Psoas muscle (tissue), 8 donors: Measurements from ENCODE around the gene PPARG. TPM values are rescaled to one million over a fixed set of nuclear protein-coding genes. Genes with fewer than 3 reads are reported as not detected.

Source experiments
- ATAC-seq, 4 donors: fragments of 200-7000 bp; cut with Tn5 transposase; one replicate each; pipeline ENCODE4 v1.9.1; 2020; ENCODE audit warnings: moderate library complexity in 3 of 4, mild to moderate bottlenecking in 2 of 4
- DNase-seq, 2 donors: peaks; one replicate each; pipeline ENCODE4 v3.0.0-alpha.2; 2020
- H3K27ac ChIP-seq: fragments of 200-600 bp; one replicate; pipeline ENCODE4 v1.8.0; 2022
- H3K27me3 ChIP-seq, 3 donors: fragments of 200-600 bp in 1 of 3; one replicate each; pipeline versions ENCODE4 v1.6.1 to v1.8.0; 2013 to 2022; ENCODE audit warnings: low read length in 2 of 3, mild to moderate bottlenecking in 2 of 3, moderate library complexity in 1 of 3; ENCODE audit not compliant: insufficient read depth in 3 of 3
- H3K36me3 ChIP-seq, 2 donors: fragments of 200-600 bp in 1 of 2; one replicate each; pipeline versions ENCODE4 v1.6.1 to v1.8.0; 2013 to 2022; ENCODE audit warnings: low read depth in 1 of 2, mild to moderate bottlenecking in 1 of 2, moderate library complexity in 1 of 2; ENCODE audit not compliant: insufficient read depth in 1 of 2
- H3K4me1 ChIP-seq: fragments of 200-600 bp; one replicate; pipeline ENCODE4 v1.8.0; 2022
- H3K4me3 ChIP-seq: fragments of 200-600 bp; one replicate; pipeline ENCODE4 v1.8.0; 2022; ENCODE audit warnings: mild to moderate bottlenecking
- H3K9me3 ChIP-seq: fragments of 200-600 bp; one replicate; pipeline ENCODE4 v1.8.0; 2022
- CTCF ChIP-seq: fragments of 200-600 bp; IDR thresholded peaks from one replicate; pipeline ENCODE4 v1.8.0; 2022; ENCODE audit warnings: antibody characterized with exemption
- WGBS, 3 donors: extraction: QIAGEN DNeasy Blood & Tissue Kit; methylation state at CpG; one replicate each; pipeline versions ENCODE4 v1.1.6 to v1.1.7; 2013; 5-methylcytosine and 5-hydroxymethylcytosine counted together
- intact Hi-C, 2 donors: fragments of 100-400 bp; cut with DNase I; formaldehyde crosslinking; loops; one replicate each; pipeline versions ENCODE4 v1.11.0 to v1.14.2; 2022
- polyA plus RNA-seq, 3 donors: library from polyadenylated mRNA; stranded (reverse); fragments of 200-250 nt; gene quantifications; one replicate each; pipeline ENCODE4 v1.2.3, GENCODE V29; 2013
- total RNA-seq, 4 donors: library from RNA; stranded (reverse); fragmentation: NEBNext Ultra II Directional in 2 of 4; extraction: Animal tissue kit (Norgen Biotek cat#: 25700) in 2 of 4; gene quantifications; one replicate each; pipeline versions ENCODE4 v1.2.1 to v1.2.4, GENCODE V29; 2021 to 2023
- donor health status: healthy with polysubstance abuse.
- donor health status: DM: no; HTN: no; CAD: no; lungs with moderate emphysema.
- donor health status: Bipolar disorder and iron deficiency.
- donor health status: healthy.
- donor health status: DM: yes; HTN: yes; CAD: no.
- donor health status: DM: no; HTN: no; CAD: no.
- donor health status: DM: no; HTN: no; CAD: no.
- donor health status: DM: yes; HTN: yes; CAD: no.

PPARG gene
- total and polyA plus RNA-seq, 7 donors = 3.1 to 6.8 (median 4.3) TPM

- intact Hi-C loops = no loop called here
- no peaks in the 10 kb centered on the region for H3K9me3 ChIP-seq
- DNase-seq (no peak), ATAC-seq (no peak)
- no peak overlapping the region for H3K4me3 ChIP-seq
- no peaks in the 10 kb centered on the region for H3K36me3 ChIP-seq
- WGBS, 3 donors = 87 to 91% (median 91%) methylated on average over 1 of the region's 1 CpG
- TF ChIP-seq CTCF = no peak
- no peaks in the 10 kb centered on the region for H3K4me1 ChIP-seq
- no peak overlapping the region for H3K27ac ChIP-seq
- H3K27me3 ChIP-seq = no peaks in the 10 kb centered on the region
Measured at GRCh38 chr3:12451960-12452359, 163.1 kb downstream of the PPARG start.

GRCh38 chr3:12452361-12453330, 163.8 kb downstream of the PPARG start:
- intact Hi-C loops = no loop called here
- DNase-seq (no peak), ATAC-seq (no peak)
- WGBS, 3 donors = 87 to 94% (median 89%) methylated on average over 12 of the region's 12 CpGs
- no peak for TF ChIP-seq CTCF
- no peaks in the 10 kb centered on the region for H3K36me3 ChIP-seq
- no peaks in the 10 kb centered on the region for H3K9me3 ChIP-seq
- no peak overlapping the region for H3K27ac ChIP-seq
- no peaks in the 10 kb centered on the region for H3K27me3 ChIP-seq
- H3K4me1 ChIP-seq = no peaks in the 10 kb centered on the region
- H3K4me3 ChIP-seq = no peak overlapping the region

- no peaks in the 10 kb centered on the region for H3K4me1 ChIP-seq
- WGBS, 3 donors = 72 to 76% (median 74%) methylated on average over 6 of the region's 6 CpGs
- TF ChIP-seq CTCF = no peak
- DNase-seq (no peak), ATAC-seq (no peak)
- H3K4me3 ChIP-seq = no peak overlapping the region
- H3K27ac ChIP-seq = no peak overlapping the region
- intact Hi-C loops = no loop called here
- no peaks in the 10 kb centered on the region for H3K27me3 ChIP-seq
- no peaks in the 10 kb centered on the region for H3K9me3 ChIP-seq
- no peaks in the 10 kb centered on the region for H3K36me3 ChIP-seq
Measured at GRCh38 chr3:12454076-12454815, 165.4 kb downstream of the PPARG start.

- no peaks in the 10 kb centered on the region for H3K9me3 ChIP-seq
- no peak overlapping the region for H3K4me3 ChIP-seq
- H3K27me3 ChIP-seq = no peaks in the 10 kb centered on the region
- 82 to 87% (median 83%) methylated on average over 2 of the region's 2 CpGs for WGBS, 3 donors
- TF ChIP-seq CTCF = no peak
- no peak for ATAC-seq
- H3K36me3 ChIP-seq = no peaks in the 10 kb centered on the region
- H3K27ac ChIP-seq = no peak overlapping the region
- no peaks in the 10 kb centered on the region for H3K4me1 ChIP-seq
- no peak for DNase-seq
- intact Hi-C loops = no loop called here
Measured at GRCh38 chr3:12454816-12455121, 165.9 kb downstream of the PPARG start.
